Tibial nerve (tissue), 4 donors: ENCODE results near the gene PRKG2. TPM values are rescaled to one million over a fixed set of nuclear protein-coding genes. Genes with fewer than 3 reads are reported as not detected.

Source experiments
- DNase-seq, 2 donors: peaks; one replicate each; pipeline ENCODE4 v3.0.0-alpha.2; 2019; ENCODE audit warnings: low spot score in 2 of 2
- H3K27ac ChIP-seq, 4 donors: fragments of 200-600 bp; sonication (generic) in 3 of 4; one replicate each; pipeline ENCODE4 v1.5.1; 2017 to 2019; ENCODE audit warnings: mild to moderate bottlenecking in 1 of 4
- H3K27me3 ChIP-seq, 2 donors: fragments of 200-600 bp; sonication (generic) in 1 of 2; one replicate each; pipeline versions ENCODE4 v1.5.1 to v1.6.0; 2017 to 2019
- H3K36me3 ChIP-seq, 3 donors: fragments of 200-600 bp; sonication (generic); one replicate each; pipeline ENCODE4 v1.5.1; 2018 to 2019
- H3K4me1 ChIP-seq, 4 donors: fragments of 200-600 bp; sonication (generic) in 3 of 4; one replicate each; pipeline ENCODE4 v1.5.1; 2017 to 2019
- H3K4me3 ChIP-seq, 4 donors: fragments of 200-600 bp; sonication (generic) in 3 of 4; one replicate each; pipeline ENCODE4 v1.5.1; 2017 to 2019; ENCODE audit warnings: mild to moderate bottlenecking in 1 of 4, moderate library complexity in 1 of 4
- H3K9me3 ChIP-seq, 4 donors: fragments of 200-600 bp; sonication (generic) in 3 of 4; one replicate each; pipeline ENCODE4 v1.5.1; 2017 to 2019
- EP300 ChIP-seq, 2 donors: sonication (generic); formaldehyde crosslinking; IDR thresholded peaks; one replicate each; pipeline ENCODE4 v1.6.1; 2017; ENCODE audit warnings: antibody characterized with exemption in 2 of 2, mild to moderate bottlenecking in 1 of 2
- POLR2A ChIP-seq, 2 donors: fragments of 450-650 bp; IDR thresholded peaks; one replicate each; pipeline ENCODE4 v1.6.1; 2017; ENCODE audit warnings: antibody characterized with exemption in 2 of 2, mild to moderate bottlenecking in 2 of 2, moderate library complexity in 2 of 2
- WGBS, 2 donors: methylation state at CpG; one replicate each; pipeline ENCODE4 v1.1.5; 2018; 5-methylcytosine and 5-hydroxymethylcytosine counted together
- total RNA-seq, 4 donors: library from RNA; depleted of rRNA; stranded (reverse); fragments of >200 nt; gene quantifications; one replicate each; pipeline ENCODE4 v1.1.0, GENCODE V29; 2016
- TF ChIP-seq, protein P1 (sequence below), 5 experiments: fragments of 200-600 bp in 3 of 5; fragments of 450-650 bp in 2 of 5; sonication (generic) in 3 of 5; IDR thresholded peaks; one replicate each; pipeline ENCODE4 v1.5.1; 2016 to 2019; ENCODE audit warnings: antibody characterized with exemption in 5 of 5, mild to moderate bottlenecking in 3 of 5, moderate library complexity in 2 of 5

The PRKG2 gene
- total RNA-seq, 4 donors from 2014 or later: 0.30 to 4.4 (median 2.4) TPM

DNA sequence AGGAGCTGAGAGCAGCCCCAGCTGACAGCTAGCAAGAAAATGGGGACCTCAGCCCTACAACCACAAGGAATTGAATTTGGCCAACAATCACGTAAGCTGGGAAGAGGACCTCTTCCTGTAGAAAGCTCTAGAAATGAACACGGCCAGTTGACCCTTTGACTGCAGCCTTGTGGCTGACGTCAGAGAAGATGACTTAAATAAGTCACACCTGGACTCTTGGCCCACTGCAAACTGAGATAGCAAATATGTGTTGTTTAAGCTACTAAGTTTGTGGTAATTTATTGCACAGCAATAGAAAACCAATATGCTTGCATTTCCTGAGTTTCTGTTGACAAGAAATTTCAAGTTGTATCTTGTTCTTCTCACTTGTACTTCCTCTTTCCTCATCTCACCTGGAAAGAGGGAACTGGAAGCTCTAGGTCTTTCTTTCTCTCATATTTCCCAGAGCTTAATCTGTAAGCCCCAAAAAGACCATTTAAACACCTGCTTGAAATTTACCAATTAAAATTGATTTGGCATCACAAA lies 18.8 kb downstream of the PRKG2 start:
- DNase-seq: no peak
- H3K27ac ChIP-seq: no peak overlapping the region
- no peaks in the 10 kb centered on the region for H3K9me3 ChIP-seq
- H3K4me3 ChIP-seq: no peak overlapping the region
- no peaks in the 10 kb centered on the region for H3K36me3 ChIP-seq
- TF ChIP-seq POLR2A (IDR thresholded peaks at IDR 0.05) (no peak), EP300 (IDR thresholded peaks at IDR 0.05) (no peak)
- TF ChIP-seq, protein P1, sequence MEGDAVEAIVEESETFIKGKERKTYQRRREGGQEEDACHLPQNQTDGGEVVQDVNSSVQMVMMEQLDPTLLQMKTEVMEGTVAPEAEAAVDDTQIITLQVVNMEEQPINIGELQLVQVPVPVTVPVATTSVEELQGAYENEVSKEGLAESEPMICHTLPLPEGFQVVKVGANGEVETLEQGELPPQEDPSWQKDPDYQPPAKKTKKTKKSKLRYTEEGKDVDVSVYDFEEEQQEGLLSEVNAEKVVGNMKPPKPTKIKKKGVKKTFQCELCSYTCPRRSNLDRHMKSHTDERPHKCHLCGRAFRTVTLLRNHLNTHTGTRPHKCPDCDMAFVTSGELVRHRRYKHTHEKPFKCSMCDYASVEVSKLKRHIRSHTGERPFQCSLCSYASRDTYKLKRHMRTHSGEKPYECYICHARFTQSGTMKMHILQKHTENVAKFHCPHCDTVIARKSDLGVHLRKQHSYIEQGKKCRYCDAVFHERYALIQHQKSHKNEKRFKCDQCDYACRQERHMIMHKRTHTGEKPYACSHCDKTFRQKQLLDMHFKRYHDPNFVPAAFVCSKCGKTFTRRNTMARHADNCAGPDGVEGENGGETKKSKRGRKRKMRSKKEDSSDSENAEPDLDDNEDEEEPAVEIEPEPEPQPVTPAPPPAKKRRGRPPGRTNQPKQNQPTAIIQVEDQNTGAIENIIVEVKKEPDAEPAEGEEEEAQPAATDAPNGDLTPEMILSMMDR (IDR thresholded peaks at IDR 0.05): no peak
- no peaks in the 10 kb centered on the region for H3K4me1 ChIP-seq
- H3K27me3 ChIP-seq: no peaks in the 10 kb centered on the region
- WGBS, 2 donors: 76 to 84% methylated on average over 3 of the region's 3 CpGs

DNA sequence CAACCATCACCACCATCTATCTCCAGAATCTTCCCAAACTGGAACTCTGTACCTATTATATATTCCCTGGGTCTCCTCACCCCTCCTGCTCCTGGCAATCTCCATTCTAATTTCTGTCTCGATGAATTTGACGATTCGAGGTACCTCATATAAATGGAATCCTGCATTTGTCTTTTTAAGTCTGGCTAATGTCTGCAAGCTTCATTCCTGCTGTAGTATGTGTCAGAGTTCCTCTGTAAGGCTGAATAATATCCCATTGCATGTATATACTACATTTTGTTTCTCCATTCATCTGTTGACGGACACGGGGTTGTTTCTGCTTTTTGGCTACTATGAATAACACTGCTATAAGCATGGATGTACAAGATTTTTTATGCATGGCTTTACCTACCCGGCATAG lies 19.5 kb downstream of the PRKG2 start:
- Histone ChIP-seq H3K27me3 (no peaks in the 10 kb centered on the region), H3K4me1 (no peaks in the 10 kb centered on the region), H3K4me3 (no peak overlapping the region), H3K36me3 (no peaks in the 10 kb centered on the region), H3K9me3 (no peaks in the 10 kb centered on the region), H3K27ac (no peak overlapping the region)
- WGBS, 2 donors: 95% methylated on average over 6 of the region's 6 CpGs
- TF ChIP-seq, protein P1 (IDR thresholded peaks at IDR 0.05): no peak
- TF ChIP-seq EP300 (IDR thresholded peaks at IDR 0.05): no peak
- no peak for DNase-seq

DNA sequence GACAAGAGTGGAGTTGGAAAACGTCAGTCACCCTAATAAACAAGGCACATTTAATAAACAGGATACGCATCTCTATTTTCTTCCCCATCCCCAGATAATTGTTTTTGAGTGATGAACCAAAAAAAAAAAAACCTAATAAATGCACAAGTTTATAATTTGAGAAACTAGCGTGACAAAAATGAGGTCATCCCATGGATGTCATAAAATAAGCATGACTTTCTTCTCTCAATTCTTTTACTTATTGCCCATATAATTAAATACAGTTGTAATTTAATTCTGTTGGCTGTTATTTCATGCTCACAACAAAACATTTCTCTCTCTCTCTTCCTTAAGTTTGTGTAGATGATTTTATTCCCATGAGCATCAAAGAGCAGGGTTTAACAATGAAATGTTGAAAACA lies 20.7 kb downstream of the PRKG2 start:
- Histone ChIP-seq H3K4me1 (no peaks in the 10 kb centered on the region), H3K9me3 (peaks cover 0 to 10% (median 0%) of the 10 kb centered on the region in 4 donors), H3K36me3 (no peaks in the 10 kb centered on the region), H3K27me3 (no peaks in the 10 kb centered on the region), H3K27ac (no peak overlapping the region), H3K4me3 (no peak overlapping the region)
- DNase-seq: no peak
- WGBS, 2 donors: 80 to 81% methylated on average over 3 of the region's 3 CpGs
- TF ChIP-seq, protein P1 (IDR thresholded peaks at IDR 0.05): no peak
- TF ChIP-seq EP300 (IDR thresholded peaks at IDR 0.05): no peak
- no peak for TF ChIP-seq POLR2A (IDR thresholded peaks at IDR 0.05)

DNA sequence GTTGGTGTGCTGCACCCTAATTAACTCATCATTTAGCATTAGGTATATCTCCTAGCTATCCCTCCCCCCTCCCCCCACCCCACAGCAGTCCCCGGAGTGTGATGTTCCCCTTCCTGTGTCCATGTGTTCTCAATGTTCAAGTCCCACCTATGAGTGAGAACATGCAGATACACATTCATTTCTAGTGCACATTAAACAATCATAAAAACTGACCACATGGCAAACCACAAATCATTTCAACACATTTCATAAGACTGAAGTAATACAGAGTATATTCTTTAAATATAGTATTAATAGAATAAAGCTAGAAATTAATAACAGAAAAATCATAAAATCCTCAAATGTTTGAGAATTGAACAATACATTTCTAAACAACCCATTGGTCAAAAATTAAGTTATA lies 34.1 kb downstream of the PRKG2 start:
- H3K9me3 ChIP-seq: peaks cover 0 to 11% (median 0%) of the 10 kb centered on the region in 4 donors
- no peak overlapping the region for H3K4me3 ChIP-seq
- no peaks in the 10 kb centered on the region for H3K4me1 ChIP-seq
- H3K27ac ChIP-seq: no peak overlapping the region
- TF ChIP-seq, protein P1 (IDR thresholded peaks at IDR 0.05): no peak
- TF ChIP-seq EP300 (IDR thresholded peaks at IDR 0.05) (no peak), POLR2A (IDR thresholded peaks at IDR 0.05) (no peak)
- H3K36me3 ChIP-seq: no peaks in the 10 kb centered on the region
- no peak for DNase-seq
- 38 to 50% methylated on average over 1 of the region's 1 CpG for WGBS, 2 donors
- H3K27me3 ChIP-seq: no peaks in the 10 kb centered on the region

DNA sequence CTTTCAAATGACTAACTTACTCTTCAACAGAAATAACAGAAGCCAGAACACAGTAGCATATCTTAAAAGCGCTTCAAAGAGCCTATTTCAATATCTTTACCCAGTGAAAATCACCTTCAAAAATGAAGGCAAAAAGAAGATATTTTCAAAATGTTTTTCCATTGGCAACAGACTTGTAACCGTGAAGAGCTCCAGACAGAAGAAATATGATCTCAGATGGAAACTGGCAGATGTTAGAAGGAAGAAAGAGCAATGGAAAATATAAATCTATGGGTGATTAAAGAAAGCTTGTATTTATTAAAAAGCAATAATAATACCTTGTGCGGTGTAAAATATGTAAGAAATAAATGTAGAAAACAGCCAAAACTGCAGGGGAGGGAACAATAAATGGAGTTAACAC lies 35.7 kb downstream of the PRKG2 start:
- no peak for DNase-seq
- no peak overlapping the region for H3K27ac ChIP-seq
- peaks cover 0 to 11% (median 0%) of the 10 kb centered on the region in 4 donors for H3K9me3 ChIP-seq
- no peaks in the 10 kb centered on the region for H3K27me3 ChIP-seq
- TF ChIP-seq POLR2A (IDR thresholded peaks at IDR 0.05): no peak
- TF ChIP-seq EP300 (IDR thresholded peaks at IDR 0.05): no peak
- TF ChIP-seq, protein P1 (IDR thresholded peaks at IDR 0.05): no peak
- 70 to 71% methylated on average over 3 of the region's 3 CpGs for WGBS, 2 donors
- no peaks in the 10 kb centered on the region for H3K4me1 ChIP-seq
- no peaks in the 10 kb centered on the region for H3K36me3 ChIP-seq
- H3K4me3 ChIP-seq: no peak overlapping the region
